ENCODE measurements around the gene RNF224. TPM values are rescaled to one million over a fixed set of nuclear protein-coding genes. Genes with fewer than 3 reads are reported as not detected.

RNF224 gene
- total and polyA plus RNA-seq, 2 of the 13 experiments (the other 11 are each of a cell fraction or from before 2014, with no cell fraction given) = 0.09 TPM; not detected in 1

- TF ChIP-seq HMG20A (CRISPR knock-in tag; IDR thresholded peaks at IDR 0.05; ENCODE audit: borderline replicate concordance) (no peak), TIGD3 (CRISPR knock-in tag; IDR thresholded peaks at IDR 0.05; ENCODE audit: borderline replicate concordance) (no peak), RNF219 (CRISPR knock-in tag; IDR thresholded peaks at IDR 0.05) (no peak), YEATS2 (CRISPR knock-in tag; IDR thresholded peaks at IDR 0.05; ENCODE audit: borderline replicate concordance) (peak; percentile 40; the same call in 1 of the 2 replicates), ZNF768 (CRISPR knock-in tag; IDR thresholded peaks at IDR 0.05) (peak; percentile 29; the same call in 1 of the 2 replicates), HDAC2 (CRISPR knock-in tag; IDR thresholded peaks at IDR 0.05) (peak; percentile 14; the same call in 1 of the 2 replicates), ARNTL (CRISPR knock-in tag; IDR thresholded peaks at IDR 0.05) (no peak), SUZ12 (IDR thresholded peaks at IDR 0.05; ENCODE audit: low read depth, low read length) (no peak), TCF7L2 (IDR thresholded peaks at IDR 0.05; ENCODE audit: low read depth, low read length) (no peak), RBM39 (IDR thresholded peaks at IDR 0.05; ENCODE audit: low read depth, low read length, poor library complexity, severe bottlenecking) (no peak), HBP1 (CRISPR knock-in tag; IDR thresholded peaks at IDR 0.05; ENCODE audit: low read depth) (no peak; the same call in 1 of the 2 replicates), DNMT1 (CRISPR knock-in tag; IDR thresholded peaks at IDR 0.05) (no peak), ZEB1 (IDR thresholded peaks at IDR 0.05; ENCODE audit: insufficient replicate concordance, low read depth) (no peak), HIC2 (CRISPR knock-in tag; IDR thresholded peaks at IDR 0.05; ENCODE audit: low read depth) (no peak), RBM22 (optimal IDR thresholded peaks at IDR 0.05; ENCODE audit: low read length) (no peak), SKI (IDR thresholded peaks at IDR 0.05; ENCODE audit: partially characterized antibody) (no peak), ZBTB38 (CRISPR knock-in tag; IDR thresholded peaks at IDR 0.05) (no peak)
- TF ChIP-seq, protein P1, sequence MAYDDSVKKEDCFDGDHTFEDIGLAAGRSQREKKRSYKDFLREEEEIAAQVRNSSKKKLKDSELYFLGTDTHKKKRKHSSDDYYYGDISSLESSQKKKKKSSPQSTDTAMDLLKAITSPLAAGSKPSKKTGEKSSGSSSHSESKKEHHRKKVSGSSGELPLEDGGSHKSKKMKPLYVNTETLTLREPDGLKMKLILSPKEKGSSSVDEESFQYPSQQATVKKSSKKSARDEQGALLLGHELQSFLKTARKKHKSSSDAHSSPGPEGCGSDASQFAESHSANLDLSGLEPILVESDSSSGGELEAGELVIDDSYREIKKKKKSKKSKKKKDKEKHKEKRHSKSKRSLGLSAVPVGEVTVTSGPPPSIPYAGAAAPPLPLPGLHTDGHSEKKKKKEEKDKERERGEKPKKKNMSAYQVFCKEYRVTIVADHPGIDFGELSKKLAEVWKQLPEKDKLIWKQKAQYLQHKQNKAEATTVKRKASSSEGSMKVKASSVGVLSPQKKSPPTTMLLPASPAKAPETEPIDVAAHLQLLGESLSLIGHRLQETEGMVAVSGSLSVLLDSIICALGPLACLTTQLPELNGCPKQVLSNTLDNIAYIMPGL (CRISPR knock-in tag; IDR thresholded peaks at IDR 0.05; ENCODE audit: borderline replicate concordance in 1 of 2, low read depth in 1 of 2) = 0 out of 4 replicates have a peak, but pooled peaks of 1 of the 2 experiments have one; percentile 37
Observed at GRCh38 chr9:137253717-137254623, 26.7 kb downstream of the RNF224 start (continued).
